Panc1 (cell line): ENCODE measurements around the gene MYBBP1A.

ENCODE experiments used
- CTCF ChIP-seq: fragments of 450-650 bp; IDR thresholded peaks from 2 replicates; pipeline ENCODE4 v1.5.1; 2017; ENCODE audit warnings: mild to moderate bottlenecking
- POLR2AphosphoS5 ChIP-seq: IDR thresholded peaks from 2 replicates; pipeline ENCODE4 v1.6.1; 2012; ENCODE audit warnings: mild to moderate bottlenecking, low read depth, low read length, moderate library complexity
- REST ChIP-seq, 2 experiments: IDR thresholded peaks; 2 replicates each; pipeline ENCODE4 v1.6.1; 2011 to 2012; ENCODE audit warnings: low read depth in 2 of 2, control low read depth in 1 of 2, low read length in 1 of 2, mild to moderate bottlenecking in 1 of 2, moderate library complexity in 1 of 2; ENCODE audit not compliant: insufficient read depth in 1 of 2

- no peak for TF ChIP-seq CTCF
- no peak for TF ChIP-seq POLR2AphosphoS5
- no peak for TF ChIP-seq REST (IDR thresholded peaks at IDR 0.05; ENCODE audit: insufficient read depth in 1 of 2, low read depth in 2 of 2, low read length in 1 of 2)
Measured at GRCh38 chr17:4527566-4528125, 27.5 kb downstream of the MYBBP1A start.
